Esophagus muscularis mucosa (tissue), 4 donors: ENCODE results near the gene PCSK6. TPM values are rescaled to one million over a fixed set of nuclear protein-coding genes. Genes with fewer than 3 reads are reported as not detected.

ENCODE experiments used
- DNase-seq: peaks from one replicate; pipeline ENCODE4 v3.0.0-alpha.2; 2017; ENCODE audit errors: extremely low spot score
- H3K27ac ChIP-seq, 4 donors: fragments of 200-600 bp; sonication (generic); replicated peaks in 1 of 4; 1 replicate in 3 of 4; 2 replicates in 1 of 4; pipeline ENCODE4 v1.5.1; 2016 to 2019; ENCODE audit warnings: mild to moderate bottlenecking in 1 of 4
- H3K27me3 ChIP-seq, 4 donors: fragments of 200-600 bp; sonication (generic); one replicate each; pipeline versions ENCODE4 v1.5.1 to v1.6.0; 2016 to 2019
- H3K36me3 ChIP-seq, 4 donors: fragments of 200-600 bp; sonication (generic); one replicate each; pipeline ENCODE4 v1.5.1; 2016 to 2019
- H3K4me1 ChIP-seq, 4 donors: fragments of 200-600 bp; sonication (generic); one replicate each; pipeline ENCODE4 v1.5.1; 2016 to 2019
- H3K4me3 ChIP-seq, 4 donors: fragments of 200-600 bp; sonication (generic); 1 replicate in 2 of 4; 2 replicates in 2 of 4; pipeline ENCODE4 v1.5.1; 2016 to 2019; ENCODE audit warnings: mild to moderate bottlenecking in 4 of 4, moderate library complexity in 1 of 4
- H3K9me3 ChIP-seq, 4 donors: fragments of 200-600 bp; sonication (generic); 1 replicate in 3 of 4; 2 replicates in 1 of 4; pipeline ENCODE4 v1.5.1; 2016 to 2019
- EP300 ChIP-seq: sonication (generic); formaldehyde crosslinking; IDR thresholded peaks from one replicate; pipeline ENCODE4 v1.6.1; 2017; ENCODE audit warnings: antibody characterized with exemption
- POLR2A ChIP-seq: fragments of 450-650 bp; IDR thresholded peaks from one replicate; pipeline ENCODE4 v1.6.1; 2017; ENCODE audit warnings: antibody characterized with exemption, moderate library complexity, mild to moderate bottlenecking, low read depth
- POLR2AphosphoS5 ChIP-seq, 2 donors: sonication (generic); formaldehyde crosslinking; IDR thresholded peaks; one replicate each; pipeline ENCODE4 v1.6.1; 2017; ENCODE audit warnings: antibody characterized with exemption in 2 of 2
- WGBS: methylation state at CpG from one replicate; pipeline ENCODE4 v1.1.5; 2018; 5-methylcytosine and 5-hydroxymethylcytosine counted together
- intact Hi-C: fragments of 100-400 bp; cut with DNase I; formaldehyde crosslinking; loops from one replicate; pipeline ENCODE4 v1.15.1; 2023
- total RNA-seq, 4 donors: library from RNA; depleted of rRNA; stranded (reverse); fragments of >200 nt; gene quantifications; one replicate each; pipeline versions ENCODE4 v1.1.0 to v1.2.1, GENCODE V29; 2016
- TF ChIP-seq, protein P1 (sequence below), 3 experiments: fragments of 200-600 bp in 2 of 3; fragments of 450-650 bp in 1 of 3; sonication (generic) in 2 of 3; IDR thresholded peaks; one replicate each; pipeline ENCODE4 v1.5.1; 2017 to 2019; ENCODE audit warnings: antibody characterized with exemption in 3 of 3, mild to moderate bottlenecking in 2 of 3, moderate library complexity in 1 of 3

Gene PCSK6
- total RNA-seq, 4 donors from 2014 or later: 13.6 to 24.1 (median 15.3) TPM

DNA sequence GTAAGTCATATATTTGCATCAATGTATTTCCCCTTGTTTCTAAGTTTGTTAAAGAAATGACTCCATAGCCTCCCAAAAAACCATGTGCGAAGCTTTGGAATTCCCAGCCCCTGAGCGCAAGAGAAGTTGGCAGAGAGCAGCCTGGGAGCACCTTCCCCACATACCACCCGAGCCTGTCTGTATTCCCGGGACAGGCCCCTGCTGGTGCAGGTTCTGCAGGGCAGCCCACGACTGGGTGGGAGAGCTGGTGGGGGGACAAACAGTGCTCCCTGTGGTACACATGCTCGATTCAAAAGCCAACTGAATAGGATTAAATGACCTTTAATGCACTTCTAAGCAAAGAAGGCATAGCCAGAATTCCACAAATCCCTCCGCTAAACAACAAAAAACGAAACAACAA, 119.8 kb downstream of the PCSK6 start:
- intact Hi-C loops: no loop called here
- WGBS: 89% methylated on average over 8 of the region's 8 CpGs
- H3K9me3 ChIP-seq: peaks cover 0 to 7% (median 0%) of the 10 kb centered on the region in 4 donors
- H3K27me3 ChIP-seq: peaks cover 0 to 5% (median 0%) of the 10 kb centered on the region in 4 donors
- H3K4me3 ChIP-seq: no peak overlapping the region
- H3K36me3 ChIP-seq: peaks cover 0 to 11% (median 0%) of the 10 kb centered on the region in 4 donors
- TF ChIP-seq POLR2A: no peak
- TF ChIP-seq POLR2AphosphoS5 (IDR thresholded peaks at IDR 0.05): no peak
- TF ChIP-seq EP300: no peak
- TF ChIP-seq, protein P1, sequence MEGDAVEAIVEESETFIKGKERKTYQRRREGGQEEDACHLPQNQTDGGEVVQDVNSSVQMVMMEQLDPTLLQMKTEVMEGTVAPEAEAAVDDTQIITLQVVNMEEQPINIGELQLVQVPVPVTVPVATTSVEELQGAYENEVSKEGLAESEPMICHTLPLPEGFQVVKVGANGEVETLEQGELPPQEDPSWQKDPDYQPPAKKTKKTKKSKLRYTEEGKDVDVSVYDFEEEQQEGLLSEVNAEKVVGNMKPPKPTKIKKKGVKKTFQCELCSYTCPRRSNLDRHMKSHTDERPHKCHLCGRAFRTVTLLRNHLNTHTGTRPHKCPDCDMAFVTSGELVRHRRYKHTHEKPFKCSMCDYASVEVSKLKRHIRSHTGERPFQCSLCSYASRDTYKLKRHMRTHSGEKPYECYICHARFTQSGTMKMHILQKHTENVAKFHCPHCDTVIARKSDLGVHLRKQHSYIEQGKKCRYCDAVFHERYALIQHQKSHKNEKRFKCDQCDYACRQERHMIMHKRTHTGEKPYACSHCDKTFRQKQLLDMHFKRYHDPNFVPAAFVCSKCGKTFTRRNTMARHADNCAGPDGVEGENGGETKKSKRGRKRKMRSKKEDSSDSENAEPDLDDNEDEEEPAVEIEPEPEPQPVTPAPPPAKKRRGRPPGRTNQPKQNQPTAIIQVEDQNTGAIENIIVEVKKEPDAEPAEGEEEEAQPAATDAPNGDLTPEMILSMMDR (IDR thresholded peaks at IDR 0.05): no peak
- no peak overlapping the region for H3K27ac ChIP-seq
- peaks cover 0 to 10% (median 6%) of the 10 kb centered on the region in 4 donors for H3K4me1 ChIP-seq
- no peak for DNase-seq

DNA sequence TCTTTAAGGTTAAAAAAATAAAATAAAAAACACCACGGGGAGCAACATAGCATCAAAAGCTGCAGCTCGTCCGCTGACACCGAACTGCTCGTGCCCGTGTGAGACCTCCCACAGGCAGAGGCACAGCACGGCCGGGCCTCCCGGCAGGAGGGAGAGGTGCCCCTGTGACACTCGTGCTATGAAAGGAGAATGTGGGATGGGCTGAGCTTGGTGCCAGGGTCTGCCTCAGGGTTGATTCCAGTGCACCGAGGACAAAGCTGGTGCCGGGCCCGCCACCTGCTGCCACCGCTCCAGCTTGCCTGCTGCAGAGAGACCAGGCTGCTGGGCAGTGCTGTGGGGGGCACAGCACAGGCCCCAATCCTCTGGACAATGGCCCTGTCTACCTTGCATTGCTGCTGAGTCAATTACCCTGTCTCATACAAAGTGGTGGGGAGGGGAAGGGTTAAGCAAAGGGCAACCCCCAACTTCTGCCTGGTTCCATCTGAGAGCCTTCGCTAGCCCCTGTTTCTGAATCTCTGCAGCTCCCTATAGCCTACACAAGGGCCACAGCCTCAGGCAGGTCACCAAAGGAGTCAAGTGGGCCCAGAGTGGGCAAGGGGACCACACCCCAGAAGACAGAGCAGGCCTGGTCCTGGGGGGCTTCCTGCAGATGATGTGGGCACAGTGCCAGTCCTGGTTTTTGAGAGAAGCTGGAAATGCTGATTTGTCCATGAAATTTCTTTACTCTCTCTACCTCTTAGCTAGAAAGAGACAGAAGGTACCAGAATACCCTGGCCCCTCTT, 120.5 kb downstream of the PCSK6 start:
- TF ChIP-seq, protein P1 (IDR thresholded peaks at IDR 0.05): no peak
- TF ChIP-seq EP300: no peak
- no peak for TF ChIP-seq POLR2A
- TF ChIP-seq POLR2AphosphoS5 (IDR thresholded peaks at IDR 0.05): no peak
- WGBS: 80% methylated on average over 15 of the region's 15 CpGs
- H3K27ac ChIP-seq: no peak overlapping the region
- DNase-seq: no peak
- H3K4me3 ChIP-seq: no peak overlapping the region
- intact Hi-C loops: no loop called here
- H3K36me3 ChIP-seq: peaks cover 0 to 11% (median 0%) of the 10 kb centered on the region in 4 donors
- peaks cover 0 to 10% (median 6%) of the 10 kb centered on the region in 4 donors for H3K4me1 ChIP-seq
- H3K27me3 ChIP-seq: peaks cover 0 to 5% (median 0%) of the 10 kb centered on the region in 4 donors
- peaks cover 0 to 8% (median 0%) of the 10 kb centered on the region in 4 donors for H3K9me3 ChIP-seq

DNA sequence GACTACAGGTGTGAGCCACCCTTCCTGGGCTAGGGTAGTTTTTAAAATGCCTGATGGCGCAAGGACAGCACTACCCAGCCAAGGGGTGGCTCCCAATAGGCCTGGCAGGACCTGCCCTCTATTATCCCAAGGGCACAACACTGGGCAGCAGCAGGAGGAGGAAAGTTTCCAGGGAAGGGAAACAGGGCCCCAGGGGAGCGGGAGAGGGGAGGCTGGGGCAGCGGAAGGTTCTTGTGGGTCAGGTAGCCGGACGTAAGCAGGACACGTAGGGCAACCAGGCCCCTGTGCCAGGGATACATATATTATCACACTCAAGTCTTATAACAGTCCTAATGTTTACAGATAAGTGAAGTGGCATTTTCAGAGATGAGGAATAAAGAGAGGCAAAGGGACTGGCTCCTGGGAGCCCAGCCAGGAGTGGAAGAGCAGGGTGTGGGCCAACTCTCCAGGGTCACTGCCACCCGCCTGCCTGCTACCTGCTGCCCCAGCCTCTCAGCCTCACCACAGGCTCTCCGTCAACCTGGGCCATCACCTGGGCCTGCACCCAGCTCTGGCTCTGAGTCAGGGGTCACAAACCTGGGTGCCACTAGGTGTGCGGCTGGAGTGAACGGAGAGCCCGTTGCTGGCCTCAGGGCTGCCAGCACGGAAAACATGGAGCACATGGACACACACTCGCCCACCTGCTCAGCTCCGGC, 121.3 kb downstream of the PCSK6 start:
- TF ChIP-seq, protein P1 (IDR thresholded peaks at IDR 0.05): no peak
- TF ChIP-seq POLR2AphosphoS5 (IDR thresholded peaks at IDR 0.05): no peak
- TF ChIP-seq EP300: no peak

DNA sequence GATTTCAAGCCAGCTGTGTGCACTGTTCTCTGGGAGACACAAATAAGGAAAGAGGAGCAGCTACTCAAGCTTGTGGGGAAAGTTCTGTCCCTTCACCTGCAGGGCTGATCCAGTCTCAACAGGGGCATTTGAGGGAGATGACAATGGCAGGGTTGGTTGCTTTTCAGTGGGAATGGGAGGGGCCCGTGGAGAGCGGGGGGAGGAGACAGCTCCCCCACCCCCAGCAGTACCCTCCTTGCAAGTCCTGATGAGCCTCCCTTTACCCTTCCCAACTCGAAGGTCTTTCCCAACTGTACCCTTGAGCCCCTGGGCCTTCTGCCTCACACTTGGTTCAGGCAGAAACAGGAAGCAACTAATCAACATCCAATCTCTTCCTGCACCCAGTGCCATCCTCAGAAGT, 122.7 kb downstream of the PCSK6 start:
- intact Hi-C loops: no loop called here
- Histone ChIP-seq H3K27me3 (peaks cover 0 to 8% (median 0%) of the 10 kb centered on the region in 4 donors), H3K9me3 (peaks cover 0 to 8% (median 0%) of the 10 kb centered on the region in 4 donors), H3K4me3 (no peak overlapping the region), H3K36me3 (peaks cover 0 to 11% (median 0%) of the 10 kb centered on the region in 4 donors), H3K4me1 (peaks cover 0 to 3% (median under 1%) of the 10 kb centered on the region in 4 donors), H3K27ac (no peak overlapping the region)
- no peak for DNase-seq
- 56% methylated on average over 3 of the region's 3 CpGs for WGBS
- TF ChIP-seq EP300: no peak
- TF ChIP-seq, protein P1 (IDR thresholded peaks at IDR 0.05): no peak
- no peak for TF ChIP-seq POLR2AphosphoS5 (IDR thresholded peaks at IDR 0.05)
- no peak for TF ChIP-seq POLR2A

More for the DNA sequence above, 121.3 kb downstream of the PCSK6 start:
- no peak for DNase-seq
- Histone ChIP-seq H3K36me3 (peaks cover 0 to 11% (median 0%) of the 10 kb centered on the region in 4 donors), H3K9me3 (peaks cover 0 to 8% (median 0%) of the 10 kb centered on the region in 4 donors), H3K27me3 (peaks cover 0 to 5% (median 0%) of the 10 kb centered on the region in 4 donors), H3K4me3 (no peak overlapping the region), H3K4me1 (peaks cover 0 to 8% (median 6%) of the 10 kb centered on the region in 4 donors), H3K27ac (no peak overlapping the region)
- intact Hi-C loops: no loop called here
- WGBS: 97% methylated on average over 14 of the region's 14 CpGs
